ENCODE measurements around the gene SUCLA2. TPM values are rescaled to one million over a fixed set of nuclear protein-coding genes. Genes with fewer than 3 reads are reported as not detected.

The SUCLA2 gene
- total and polyA plus RNA-seq, 2 experiments from 2014 or later, result 56.0 to 84.2 TPM

- no peak overlapping the region for H2AFZ ChIP-seq
- H3K4me3 Mint-ChIP-seq, result no peak overlapping the region
- no peak overlapping the region for H3K27ac Mint-ChIP-seq
- H3K9me3 Mint-ChIP-seq, result no peaks in the 10 kb centered on the region; the same call in 2 of the 3 replicates
- H3K36me3 ChIP-seq (ENCODE audit: insufficient read depth), result 0 out of 2 replicates have a peak, but pooled peaks cover 5% of the 10 kb centered on the region
- no peaks in the 10 kb centered on the region for H3K27me3 ChIP-seq (ENCODE audit: insufficient read depth)
- 0 out of 2 replicates have a peak, but pooled peaks cover 2% of the 10 kb centered on the region for H3F3A ChIP-seq (replicated peaks; ENCODE audit: low read depth)
- H3K36me3 Mint-ChIP-seq (ENCODE audit: low read depth), result peaks cover 39% of the 10 kb centered on the region
- H3K27me3 Mint-ChIP-seq (ENCODE audit: insufficient read depth, low read depth, poor library complexity), result peaks cover 14% of the 10 kb centered on the region
- peaks cover 18% of the 10 kb centered on the region for H3K4me1 Mint-ChIP-seq
- peaks cover 27% of the 10 kb centered on the region for H3K79me2 ChIP-seq (replicated peaks; ENCODE audit: insufficient read depth)
- no peaks in the 10 kb centered on the region for H3K9me2 ChIP-seq (ENCODE audit: insufficient read depth)
- DNase-seq (ENCODE audit: low spot score), result no peak
- H4K20me1 ChIP-seq (replicated peaks; ENCODE audit: insufficient read depth), result no peaks in the 10 kb centered on the region
- no peak overlapping the region for H3K4me2 ChIP-seq
- no peak overlapping the region for H3K27ac ChIP-seq (ENCODE audit: low read depth)
- ATAC-seq, result no peak
- H3K4me1 ChIP-seq (ENCODE audit: insufficient read depth), result peaks cover 15% of the 10 kb centered on the region
- TF ChIP-seq ETS1 (IDR thresholded peaks at IDR 0.05), result no peak
- TF ChIP-seq POLR2AphosphoS5 (IDR thresholded peaks at IDR 0.05; ENCODE audit: low read depth), result no peak
- TF ChIP-seq NANOG (IDR thresholded peaks at IDR 0.05; ENCODE audit: borderline replicate concordance), result no peak
- no peak for TF ChIP-seq EZH2phosphoT487 (IDR thresholded peaks at IDR 0.05; ENCODE audit: unreplicated experiment)
- TF ChIP-seq ZNF462 (CRISPR knock-in tag; IDR thresholded peaks at IDR 0.05), result no peak
- TF ChIP-seq ZNF331 (CRISPR knock-in tag; IDR thresholded peaks at IDR 0.05; ENCODE audit: low read depth), result no peak
- TF ChIP-seq ZNF114 (CRISPR knock-in tag; IDR thresholded peaks at IDR 0.05), result no peak
- TF ChIP-seq CREB1 (CRISPR knock-in tag; IDR thresholded peaks at IDR 0.05; ENCODE audit: low read depth), result no peak
- no peak for TF ChIP-seq JUNB (IDR thresholded peaks at IDR 0.05; ENCODE audit: unreplicated experiment)
- no peak for TF ChIP-seq EZH2 (IDR thresholded peaks at IDR 0.05; ENCODE audit: low read depth, unreplicated experiment)
- no peak for TF ChIP-seq CTCF (conservative IDR thresholded peaks at IDR 0.05; ENCODE audit: low read depth in 2 of 2)
- no peak for TF ChIP-seq STAT1 (IDR thresholded peaks at IDR 0.05; ENCODE audit: unreplicated experiment)
- TF ChIP-seq REST (IDR thresholded peaks at IDR 0.05; ENCODE audit: unreplicated experiment), result no peak
- H3K4me3 ChIP-seq, result no peak overlapping the region
These were observed 39.8 kb upstream of the SUCLA2 start for GRCh38 chr13:48040896-48041295.

Data from GM23338 (cell line).